ENCODE data around the gene MRPL53.

Gene MRPL53

DNA sequence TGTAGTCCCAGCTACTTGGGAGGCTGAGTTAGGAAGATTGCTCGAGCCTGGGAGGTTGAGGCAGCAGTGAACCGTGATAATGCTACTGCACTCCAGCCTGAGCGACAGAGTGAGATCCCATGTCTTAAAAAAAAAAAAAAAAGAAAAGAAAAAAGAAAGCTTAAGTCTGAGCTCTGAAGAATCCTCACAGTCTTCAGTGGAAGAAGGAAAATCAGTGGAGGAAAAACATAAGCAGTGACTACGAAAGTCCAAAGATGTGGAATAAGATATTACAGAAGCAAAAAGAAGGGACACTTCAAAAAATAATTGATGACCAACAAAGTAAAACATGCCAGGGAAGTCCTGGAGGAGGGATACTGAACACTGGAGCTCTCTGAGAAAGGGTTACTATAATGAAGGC, 37.8 kb upstream of the MRPL53 start:
- H3K27me3 ChIP-seq = peaks cover 76% of the 10 kb centered on the region

DNA sequence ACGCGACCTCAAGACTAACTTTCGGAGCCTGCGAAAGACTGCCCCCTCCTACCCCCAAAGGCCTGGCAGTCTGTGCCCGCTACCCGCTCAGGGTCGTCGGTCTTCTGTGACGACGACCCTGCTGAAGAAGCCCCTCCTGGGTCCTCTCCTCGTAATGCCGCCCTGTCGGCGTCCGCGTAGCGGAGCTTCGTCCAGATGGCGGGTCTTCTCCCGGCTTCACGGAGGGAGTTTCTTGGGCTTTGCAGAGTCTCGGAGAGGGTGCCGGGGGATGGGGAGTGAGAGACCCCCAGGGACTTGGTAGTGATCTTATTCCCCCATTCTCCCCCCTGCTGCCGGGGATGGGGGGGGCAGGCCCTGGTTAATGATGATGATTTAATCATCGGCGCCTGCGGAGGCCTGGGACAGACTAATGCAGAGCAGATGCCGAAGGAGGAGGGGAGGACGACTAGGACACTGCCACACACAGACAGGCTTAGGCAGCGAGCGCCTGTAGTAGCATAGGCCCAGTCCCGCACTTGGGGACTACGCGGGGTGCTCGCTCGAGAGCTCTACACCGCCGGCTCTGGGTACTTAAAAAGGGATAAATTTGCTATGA, 35.5 kb upstream of the MRPL53 start:
- no peaks in the 10 kb centered on the region for H3K9me3 ChIP-seq
- H3K4me3 ChIP-seq (ENCODE audit: low read depth in 1 of 2, low read length in 1 of 2) = peak overlapping the region; percentile 85 to 97
- H3K36me3 ChIP-seq = peaks cover 13% of the 10 kb centered on the region
- H3K27me3 ChIP-seq = peaks cover 76% of the 10 kb centered on the region
- peaks cover 26 to 34% of the 10 kb centered on the region in 2 experiments for H3K4me1 ChIP-seq (ENCODE audit: control insufficient read depth in 1 of 2, insufficient read depth in 1 of 2, low read depth in 1 of 2, low read length in 1 of 2)
- no peak for TF ChIP-seq CTCF (IDR thresholded peaks at IDR 0.05)
- H3K27ac ChIP-seq = peak overlapping the region; percentile 98

More for the DNA sequence above, 37.8 kb upstream of the MRPL53 start:
- H3K4me1 ChIP-seq (ENCODE audit: control insufficient read depth in 1 of 2, insufficient read depth in 1 of 2, low read depth in 1 of 2, low read length in 1 of 2) = peaks cover 34 to 42% of the 10 kb centered on the region in 2 experiments
- no peak overlapping the region for H3K27ac ChIP-seq
- peaks cover 8% of the 10 kb centered on the region for H3K36me3 ChIP-seq
- no peak for TF ChIP-seq CTCF (IDR thresholded peaks at IDR 0.05)
- no peaks in the 10 kb centered on the region for H3K9me3 ChIP-seq
- H3K4me3 ChIP-seq (ENCODE audit: low read depth in 1 of 2, low read length in 1 of 2) = no peak overlapping the region

GRCh38 chr2:74507145-74507925, 34.9 kb upstream of the MRPL53 start, which contains the start of gene PCGF1:
Gene PCGF1 (minus strand): TSS chr2:74507695. CDS start chr2:74507668, 27 bp downstream.
- Histone ChIP-seq H3K9me3 (no peaks in the 10 kb centered on the region), H3K27ac (peak within 1 kb of the TSS; percentile 98), H3K27me3 (peaks cover 76% of the 10 kb centered on the region), H3K36me3 (peaks cover 13% of the 10 kb centered on the region), H3K4me3 (ENCODE audit: low read depth in 1 of 2, low read length in 1 of 2) (peak within 1 kb of the TSS; percentile 85 to 97), H3K4me1 (ENCODE audit: control insufficient read depth in 1 of 2, insufficient read depth in 1 of 2, low read depth in 1 of 2, low read length in 1 of 2) (peaks cover 33 to 41% of the 10 kb centered on the region in 2 experiments)
- TF ChIP-seq CTCF (IDR thresholded peaks at IDR 0.05) = no peak

DNA sequence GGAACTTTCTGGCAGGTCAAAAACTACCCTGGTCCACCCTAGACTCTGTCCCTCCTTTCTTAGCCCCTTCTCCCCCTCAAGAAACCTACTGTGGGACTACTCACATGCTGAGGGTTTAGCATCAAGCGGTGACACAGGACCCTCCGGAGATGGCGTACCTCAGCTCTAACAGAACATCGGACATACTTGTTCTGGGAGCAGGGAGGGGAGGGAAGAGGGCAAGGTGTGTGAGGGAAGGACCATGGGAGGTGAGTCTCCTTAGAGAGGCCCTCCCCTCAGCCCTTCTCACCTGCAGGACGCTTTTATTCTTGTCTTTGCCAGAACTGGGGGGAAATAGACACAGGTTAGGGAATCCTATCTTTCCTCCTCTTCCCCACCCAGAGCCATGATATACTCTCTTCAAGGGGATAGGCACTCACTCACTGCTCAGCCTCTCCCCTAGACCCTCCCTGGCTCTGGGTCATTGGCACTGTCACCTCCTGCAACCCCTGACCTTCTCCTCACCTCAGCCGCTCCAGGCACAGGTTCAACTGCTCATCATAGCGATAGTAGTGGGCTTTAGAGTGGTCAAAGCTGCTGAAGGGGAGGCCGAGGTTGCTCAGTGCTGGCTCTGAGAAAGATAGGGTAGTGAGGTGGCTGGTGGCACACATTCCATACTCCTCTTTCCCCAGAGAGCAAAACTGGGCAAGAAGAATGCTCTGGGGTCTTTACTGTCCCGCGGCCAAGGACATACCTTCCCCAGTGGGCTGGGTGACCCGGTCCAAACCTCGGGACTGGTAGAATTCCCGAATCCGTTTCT, 33.2 kb upstream of the MRPL53 start:
- Histone ChIP-seq H3K27me3 (peaks cover 76% of the 10 kb centered on the region), H3K4me1 (ENCODE audit: control insufficient read depth in 1 of 2, insufficient read depth in 1 of 2, low read depth in 1 of 2, low read length in 1 of 2) (peaks cover 35 to 42% of the 10 kb centered on the region in 2 experiments)

More for the DNA sequence above, 33.2 kb upstream of the MRPL53 start:
- no peak for TF ChIP-seq CTCF (IDR thresholded peaks at IDR 0.05)
- peaks cover 13% of the 10 kb centered on the region for H3K36me3 ChIP-seq
- no peak overlapping the region for H3K4me3 ChIP-seq (ENCODE audit: low read depth in 1 of 2, low read length in 1 of 2)
- H3K27ac ChIP-seq = no peak overlapping the region
- H3K9me3 ChIP-seq = no peaks in the 10 kb centered on the region

Data from neutrophil (primary cell).